IPS DF 6.9 (cell line): ENCODE measurements around the gene LARGE1.
"Not testable (repeated sequence)": the region's sequence is repeated elsewhere in the genome, so short reads cannot be mapped to it uniquely, and the experiment has no call there.

ENCODE experiments used
- DNase-seq: peaks from one replicate; pipeline ENCODE4 v3.0.0-alpha.2; 2013; ENCODE audit warnings: low read depth, low spot score
- H3K27ac ChIP-seq: one replicate; pipeline ENCODE4 v1.5.1; 2013; ENCODE audit warnings: low read length, control low read depth
- H3K27me3 ChIP-seq: 2 replicates; pipeline ENCODE4 v1.6.1; 2013; ENCODE audit warnings: mild to moderate bottlenecking, low read length; ENCODE audit not compliant: control insufficient read depth, insufficient read depth
- H3K36me3 ChIP-seq: 2 replicates; pipeline ENCODE4 v1.6.1; 2013; ENCODE audit warnings: low read length; ENCODE audit not compliant: control insufficient read depth, insufficient read depth
- H3K4me1 ChIP-seq: 2 replicates; pipeline ENCODE4 v1.6.1; 2013; ENCODE audit warnings: low read length; ENCODE audit not compliant: control insufficient read depth, insufficient read depth
- H3K4me3 ChIP-seq: 2 replicates; pipeline ENCODE4 v1.5.1; 2013; ENCODE audit warnings: mild to moderate bottlenecking, low read length
- H3K9me3 ChIP-seq: 2 replicates; pipeline ENCODE4 v1.6.1; 2013; ENCODE audit warnings: low read length, inconsistent platforms; ENCODE audit not compliant: control insufficient read depth, insufficient read depth
- WGBS: extraction: QIAGEN DNeasy Blood & Tissue Kit; methylation state at CpG from one replicate; pipeline ENCODE4 v1.1.7; 2013; ENCODE audit warnings: mixed read lengths, missing lambda C conversion rate; ENCODE audit not compliant: insufficient read length, insufficient coverage; 5-methylcytosine and 5-hydroxymethylcytosine counted together

Gene LARGE1

GRCh38 chr22:33578752-33579151 lies 341.5 kb downstream of the LARGE1 start:
- Histone ChIP-seq H3K4me1 (no peaks in the 10 kb centered on the region), H3K9me3 (no peaks in the 10 kb centered on the region), H3K27ac (no peak overlapping the region), H3K27me3 (no peaks in the 10 kb centered on the region), H3K36me3 (no peaks in the 10 kb centered on the region), H3K4me3 (no peak overlapping the region)
- no CpG with 5 or more reads among the region's 1 CpG for WGBS
- no peak for DNase-seq

GRCh38 chr22:33577862-33578411 lies 342.3 kb downstream of the LARGE1 start:
- H3K27me3 ChIP-seq, result no peaks in the 10 kb centered on the region
- H3K9me3 ChIP-seq, result no peaks in the 10 kb centered on the region
- H3K4me3 ChIP-seq, result no peak overlapping the region
- H3K4me1 ChIP-seq, result no peaks in the 10 kb centered on the region
- no peak overlapping the region for H3K27ac ChIP-seq
- WGBS, result no CpG with 5 or more reads among the region's 4 CpGs
- no peaks in the 10 kb centered on the region for H3K36me3 ChIP-seq
- DNase-seq, result no peak

DNA sequence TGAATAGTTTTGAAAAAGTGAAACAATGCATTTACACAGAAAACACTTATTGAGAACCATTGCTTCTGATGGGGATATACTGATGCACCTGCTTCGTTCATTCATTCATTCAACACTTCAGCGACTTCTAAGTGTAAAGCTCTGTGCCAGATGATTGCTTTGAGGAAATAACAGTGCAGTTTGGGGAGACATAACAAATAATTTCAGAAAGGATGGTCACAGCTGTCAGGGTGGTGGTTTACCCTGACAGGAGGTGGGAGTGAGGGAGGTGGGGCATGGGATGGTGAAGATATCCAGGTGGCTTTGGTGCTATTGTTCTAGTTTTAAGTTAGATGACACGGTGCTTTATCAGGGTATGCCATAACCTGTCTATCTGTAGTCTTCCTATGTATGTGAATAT lies 344.1 kb downstream of the LARGE1 start:
- WGBS, result no CpG with 5 or more reads among the region's 3 CpGs
- no peak for DNase-seq
- Histone ChIP-seq H3K36me3 (no peaks in the 10 kb centered on the region), H3K4me1 (no peaks in the 10 kb centered on the region), H3K9me3 (no peaks in the 10 kb centered on the region), H3K4me3 (no peak overlapping the region), H3K27me3 (no peaks in the 10 kb centered on the region), H3K27ac (no peak overlapping the region)

GRCh38 chr22:33575771-33576170 lies 344.5 kb downstream of the LARGE1 start:
- H3K4me1 ChIP-seq, result no peaks in the 10 kb centered on the region
- H3K4me3 ChIP-seq, result no peak overlapping the region
- H3K27me3 ChIP-seq, result no peaks in the 10 kb centered on the region
- no peak for DNase-seq
- no peak overlapping the region for H3K27ac ChIP-seq
- H3K9me3 ChIP-seq, result no peaks in the 10 kb centered on the region
- no peaks in the 10 kb centered on the region for H3K36me3 ChIP-seq
- no CpG with 5 or more reads among the region's 7 CpGs for WGBS

- WGBS, result no CpG with 5 or more reads among the region's 2 CpGs
- H3K4me1 ChIP-seq, result no peaks in the 10 kb centered on the region
- DNase-seq, result no peak
- no peaks in the 10 kb centered on the region for H3K27me3 ChIP-seq
- H3K36me3 ChIP-seq, result no peaks in the 10 kb centered on the region
- H3K9me3 ChIP-seq, result no peaks in the 10 kb centered on the region
- H3K27ac ChIP-seq, result no peak overlapping the region
- no peak overlapping the region for H3K4me3 ChIP-seq
Observed at GRCh38 chr22:33575041-33575440, 345.2 kb downstream of the LARGE1 start.

- no peaks in the 10 kb centered on the region for H3K9me3 ChIP-seq
- WGBS, result no CpG with 5 or more reads among the region's 4 CpGs
- H3K27ac ChIP-seq, result no peak overlapping the region
- peaks cover 2% of the 10 kb centered on the region; the same call in 1 of the 2 replicates for H3K4me1 ChIP-seq
- no peak for DNase-seq
- no peaks in the 10 kb centered on the region for H3K36me3 ChIP-seq
- H3K27me3 ChIP-seq, result no peaks in the 10 kb centered on the region
- H3K4me3 ChIP-seq, result no peak overlapping the region
Observed at GRCh38 chr22:33573479-33573878, 346.8 kb downstream of the LARGE1 start.

GRCh38 chr22:33572086-33572485 lies 348.2 kb downstream of the LARGE1 start:
- peaks cover 2% of the 10 kb centered on the region; the same call in 1 of the 2 replicates for H3K4me1 ChIP-seq
- whole genome bisulfite sequencing, result no CpG with 5 or more reads among the region's 3 CpGs
- no peaks in the 10 kb centered on the region for H3K27me3 ChIP-seq
- no peaks in the 10 kb centered on the region for H3K36me3 ChIP-seq
- DNase-seq, result no peak
- H3K4me3 ChIP-seq, result no peak overlapping the region
- H3K27ac ChIP-seq, result no peak overlapping the region
- H3K9me3 ChIP-seq, result no peaks in the 10 kb centered on the region

DNA sequence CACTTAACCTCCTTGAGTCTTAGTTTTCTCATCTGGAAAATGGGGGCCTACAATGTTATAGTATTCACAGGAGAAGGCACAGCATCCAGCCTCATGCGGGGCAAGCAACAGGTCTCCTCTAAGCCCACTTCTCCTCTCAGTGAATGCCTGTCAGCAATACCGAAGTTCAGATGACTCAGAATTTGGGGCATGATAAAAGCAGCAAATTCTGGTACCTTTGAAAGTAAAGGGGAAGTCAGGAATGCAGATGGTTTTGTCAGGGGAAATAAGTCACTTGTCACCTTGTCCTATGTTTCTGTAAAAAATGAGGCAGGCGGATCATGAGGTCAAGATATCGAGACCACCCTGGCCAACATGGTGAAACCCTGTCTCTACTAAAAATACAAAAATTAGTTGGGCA lies 350.2 kb downstream of the LARGE1 start:
- Histone ChIP-seq H3K4me1 (peaks cover 2% of the 10 kb centered on the region; the same call in 1 of the 2 replicates), H3K27ac (no peak overlapping the region), H3K4me3 (no peak overlapping the region), H3K27me3 (no peaks in the 10 kb centered on the region), H3K9me3 (no peaks in the 10 kb centered on the region), H3K36me3 (no peaks in the 10 kb centered on the region)
- WGBS, result no CpG with 5 or more reads among the region's 4 CpGs
- DNase-seq, result no peak

GRCh38 chr22:33569559-33569958 lies 350.7 kb downstream of the LARGE1 start:
- H3K9me3 ChIP-seq, result no peaks in the 10 kb centered on the region
- no peak overlapping the region for H3K4me3 ChIP-seq
- peaks cover 2% of the 10 kb centered on the region; the same call in 1 of the 2 replicates for H3K4me1 ChIP-seq
- H3K27me3 ChIP-seq, result no peaks in the 10 kb centered on the region
- H3K27ac ChIP-seq, result no peak overlapping the region
- H3K36me3 ChIP-seq, result no peaks in the 10 kb centered on the region
- DNase-seq, result no peak
- no CpG with 5 or more reads among the region's 3 CpGs for WGBS

- no peak for DNase-seq
- Histone ChIP-seq H3K4me3 (no peak overlapping the region), H3K4me1 (peaks cover 2% of the 10 kb centered on the region; the same call in 1 of the 2 replicates), H3K27ac (no peak overlapping the region), H3K36me3 (no peaks in the 10 kb centered on the region), H3K27me3 (no peaks in the 10 kb centered on the region), H3K9me3 (no peaks in the 10 kb centered on the region)
- no CpG with 5 or more reads among the region's 4 CpGs for WGBS
Observed at GRCh38 chr22:33569018-33569417, 351.3 kb downstream of the LARGE1 start.

DNA sequence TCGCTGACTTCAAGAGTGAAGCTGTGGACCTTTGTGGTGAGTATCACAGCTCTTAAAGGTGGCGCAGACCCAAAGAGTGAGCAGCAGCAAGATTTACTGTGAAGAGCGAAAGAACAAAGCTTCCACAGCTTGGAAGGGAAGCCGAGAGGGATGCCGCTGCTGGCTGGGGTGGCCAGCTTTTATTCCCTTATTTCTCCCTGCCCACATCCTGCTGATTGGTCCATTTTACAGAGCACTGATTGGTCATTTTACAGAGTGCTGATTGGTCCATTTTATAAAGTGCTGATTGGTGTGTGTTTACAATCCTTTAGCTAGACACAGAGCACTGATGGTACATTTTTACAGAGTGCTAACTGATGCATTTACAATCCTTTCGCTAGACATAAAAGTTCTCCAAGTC lies 353.8 kb downstream of the LARGE1 start:
- not testable (repeated sequence) for H3K27ac ChIP-seq, H3K4me1 ChIP-seq, H3K9me3 ChIP-seq, H3K27me3 ChIP-seq, DNase-seq, H3K36me3 ChIP-seq, H3K4me3 ChIP-seq
- no CpG with 5 or more reads among the region's 6 CpGs for WGBS
